Measurements from ENCODE around the gene DOCK3. TPM values are rescaled to one million over a fixed set of nuclear protein-coding genes. Genes with fewer than 3 reads are reported as not detected.

DOCK3 gene
- polyA plus RNA-seq, 1 donor, result 0.81 TPM

DNA sequence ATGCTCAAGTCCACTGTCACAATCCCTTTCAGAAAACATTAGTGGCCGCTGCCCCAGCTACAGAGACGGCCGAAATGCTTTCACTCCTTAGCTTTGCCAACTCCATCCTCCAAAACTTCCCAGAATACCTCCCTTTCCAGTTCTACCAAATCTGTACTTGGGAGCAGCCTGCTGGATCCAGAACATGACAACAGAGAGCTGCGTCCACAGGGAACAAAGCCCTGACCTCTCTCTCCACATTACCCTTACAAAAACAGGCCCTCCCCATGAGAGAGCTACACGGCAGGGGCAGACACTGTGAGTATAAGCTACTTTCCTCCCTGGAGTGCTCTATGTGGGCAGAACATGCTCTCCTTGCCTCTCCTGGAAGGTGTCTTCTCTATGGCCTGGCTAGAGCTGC is 722.7 kb downstream of the DOCK3 start:
- peaks cover 79% of the 10 kb centered on the region for H3K36me3 ChIP-seq (ENCODE audit: control insufficient read depth, insufficient read depth, low read length)
- DNase-seq, result no peak
- no peaks in the 10 kb centered on the region for H3K27me3 ChIP-seq (ENCODE audit: control insufficient read depth, insufficient read depth, low read length)
- WGBS (ENCODE audit: insufficient coverage, low lambda C conversion rate), result 90% methylated on average over 2 of the region's 5 CpGs
- no peak overlapping the region for H3K4me3 ChIP-seq (ENCODE audit: low read length)
- H3K9me3 ChIP-seq (ENCODE audit: control insufficient read depth, low read depth, low read length), result peaks cover 15% of the 10 kb centered on the region
- H3K27ac ChIP-seq (ENCODE audit: low read length), result no peak overlapping the region
- H3K4me1 ChIP-seq (ENCODE audit: control insufficient read depth, insufficient read depth, low read length), result peaks cover 5% of the 10 kb centered on the region

- H3K27me3 ChIP-seq (ENCODE audit: control insufficient read depth, insufficient read depth, low read length), result no peaks in the 10 kb centered on the region
- WGBS (ENCODE audit: insufficient coverage, low lambda C conversion rate), result no CpG with 5 or more reads among the region's 8 CpGs
- no peaks in the 10 kb centered on the region for H3K4me1 ChIP-seq (ENCODE audit: control insufficient read depth, insufficient read depth, low read length)
- no peak overlapping the region for H3K27ac ChIP-seq (ENCODE audit: low read length)
- H3K9me3 ChIP-seq (ENCODE audit: control insufficient read depth, low read depth, low read length), result peaks cover under 1% of the 10 kb centered on the region
- no peak for DNase-seq
- H3K4me3 ChIP-seq (ENCODE audit: low read length), result no peak overlapping the region
- H3K36me3 ChIP-seq (ENCODE audit: control insufficient read depth, insufficient read depth, low read length), result peaks cover 72% of the 10 kb centered on the region
Measured at GRCh38 chr3:51398595-51399310, 724.0 kb downstream of the DOCK3 start.

DNA sequence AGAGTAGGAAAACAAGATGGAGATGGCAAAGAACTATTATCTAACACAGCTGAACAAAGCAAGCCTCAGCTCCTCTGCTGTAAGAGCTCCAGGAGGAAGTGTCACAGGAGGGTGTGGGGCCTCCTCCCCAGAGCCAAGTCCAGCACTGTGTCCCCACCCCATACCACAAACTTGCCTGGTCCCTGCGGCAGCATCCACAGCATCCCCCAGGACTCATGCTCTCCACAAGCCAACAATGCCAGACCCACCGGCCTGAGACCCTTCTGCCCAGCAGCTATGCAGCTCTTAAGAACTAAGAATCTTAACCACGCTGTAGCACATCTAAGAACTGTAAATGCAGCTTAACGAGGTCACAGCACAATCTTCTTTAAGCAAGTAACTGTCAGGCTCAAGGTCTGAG is 725.4 kb downstream of the DOCK3 start:
- Histone ChIP-seq H3K4me1 (ENCODE audit: control insufficient read depth, insufficient read depth, low read length) (no peaks in the 10 kb centered on the region), H3K9me3 (ENCODE audit: control insufficient read depth, low read depth, low read length) (no peaks in the 10 kb centered on the region), H3K4me3 (ENCODE audit: low read length) (no peak overlapping the region), H3K27ac (ENCODE audit: low read length) (no peak overlapping the region), H3K36me3 (ENCODE audit: control insufficient read depth, insufficient read depth, low read length) (peaks cover 64% of the 10 kb centered on the region), H3K27me3 (ENCODE audit: control insufficient read depth, insufficient read depth, low read length) (no peaks in the 10 kb centered on the region)
- no peak for DNase-seq
- no CpG with 5 or more reads among the region's 4 CpGs for WGBS (ENCODE audit: insufficient coverage, low lambda C conversion rate)

DNA sequence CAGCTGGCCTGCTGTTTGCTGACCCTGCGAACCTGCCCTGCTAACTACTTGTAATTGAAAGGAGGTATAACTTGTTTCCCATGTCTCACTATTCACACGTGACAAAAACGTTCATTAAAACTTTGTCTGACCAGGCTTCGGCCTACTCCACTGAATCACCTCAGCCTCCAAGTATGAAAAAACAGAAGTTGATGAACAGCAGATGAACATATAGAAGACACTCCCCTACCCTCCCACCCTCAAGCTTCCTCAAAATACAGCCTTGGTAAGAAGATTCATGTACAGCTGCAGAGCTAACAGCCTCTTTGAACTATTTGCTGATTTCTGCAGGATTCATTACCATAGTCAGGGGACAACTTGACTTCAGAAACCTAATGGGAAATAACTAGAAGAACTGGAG is 727.0 kb downstream of the DOCK3 start:
- WGBS (ENCODE audit: insufficient coverage, low lambda C conversion rate), result no CpG with 5 or more reads among the region's 4 CpGs
- H3K36me3 ChIP-seq (ENCODE audit: control insufficient read depth, insufficient read depth, low read length), result peaks cover 51% of the 10 kb centered on the region
- no peak overlapping the region for H3K27ac ChIP-seq (ENCODE audit: low read length)

GRCh38 chr3:51403675-51404074 is 728.9 kb downstream of the DOCK3 start:
- Histone ChIP-seq H3K36me3 (ENCODE audit: control insufficient read depth, insufficient read depth, low read length) (peaks cover 41% of the 10 kb centered on the region), H3K27ac (ENCODE audit: low read length) (no peak overlapping the region), H3K9me3 (ENCODE audit: control insufficient read depth, low read depth, low read length) (no peaks in the 10 kb centered on the region), H3K4me1 (ENCODE audit: control insufficient read depth, insufficient read depth, low read length) (no peaks in the 10 kb centered on the region), H3K4me3 (ENCODE audit: low read length) (no peak overlapping the region), H3K27me3 (ENCODE audit: control insufficient read depth, insufficient read depth, low read length) (no peaks in the 10 kb centered on the region)
- no peak for DNase-seq

More for the DNA sequence above, 727.0 kb downstream of the DOCK3 start:
- Histone ChIP-seq H3K27me3 (ENCODE audit: control insufficient read depth, insufficient read depth, low read length) (no peaks in the 10 kb centered on the region), H3K4me3 (ENCODE audit: low read length) (no peak overlapping the region), H3K9me3 (ENCODE audit: control insufficient read depth, low read depth, low read length) (no peaks in the 10 kb centered on the region), H3K4me1 (ENCODE audit: control insufficient read depth, insufficient read depth, low read length) (no peaks in the 10 kb centered on the region)
- no peak for DNase-seq

GRCh38 chr3:51408021-51408420 is 733.3 kb downstream of the DOCK3 start:
- H3K36me3 ChIP-seq (ENCODE audit: control insufficient read depth, insufficient read depth, low read length), result peaks cover 35% of the 10 kb centered on the region
- no peak for DNase-seq

GRCh38 chr3:51408813-51409212 is 734.1 kb downstream of the DOCK3 start:
- no peaks in the 10 kb centered on the region for H3K4me1 ChIP-seq (ENCODE audit: control insufficient read depth, insufficient read depth, low read length)
- H3K36me3 ChIP-seq (ENCODE audit: control insufficient read depth, insufficient read depth, low read length), result peaks cover 40% of the 10 kb centered on the region
- DNase-seq, result no peak
- H3K9me3 ChIP-seq (ENCODE audit: control insufficient read depth, low read depth, low read length), result no peaks in the 10 kb centered on the region
- H3K4me3 ChIP-seq (ENCODE audit: low read length), result no peak overlapping the region
- no CpG with 5 or more reads among the region's 2 CpGs for WGBS (ENCODE audit: insufficient coverage, low lambda C conversion rate)
- no peak overlapping the region for H3K27ac ChIP-seq (ENCODE audit: low read length)
- H3K27me3 ChIP-seq (ENCODE audit: control insufficient read depth, insufficient read depth, low read length), result no peaks in the 10 kb centered on the region

More at GRCh38 chr3:51408021-51408420, 733.3 kb downstream of the DOCK3 start:
- Histone ChIP-seq H3K27ac (ENCODE audit: low read length) (no peak overlapping the region), H3K4me3 (ENCODE audit: low read length) (no peak overlapping the region), H3K9me3 (ENCODE audit: control insufficient read depth, low read depth, low read length) (no peaks in the 10 kb centered on the region), H3K4me1 (ENCODE audit: control insufficient read depth, insufficient read depth, low read length) (no peaks in the 10 kb centered on the region), H3K27me3 (ENCODE audit: control insufficient read depth, insufficient read depth, low read length) (no peaks in the 10 kb centered on the region)
- no CpG with 5 or more reads among the region's 2 CpGs for WGBS (ENCODE audit: insufficient coverage, low lambda C conversion rate)

DNA sequence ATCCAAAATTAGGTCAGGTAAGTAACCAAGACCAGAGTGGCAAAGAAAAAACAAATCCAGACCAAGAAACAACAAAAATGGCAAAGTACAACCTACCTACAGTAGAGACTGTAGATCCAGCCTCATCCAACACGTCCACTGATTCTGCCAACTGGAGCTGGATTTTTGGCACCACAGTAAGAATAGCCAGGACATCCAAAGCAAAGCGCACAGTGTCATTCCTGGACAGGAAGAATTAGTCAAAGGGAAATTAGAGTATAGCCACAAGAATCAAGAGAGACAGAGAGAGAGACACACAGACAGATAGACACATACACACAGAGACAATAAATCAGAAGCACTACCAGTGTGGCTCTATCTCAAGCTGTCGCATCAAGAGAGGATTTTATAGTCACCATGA is 747.5 kb downstream of the DOCK3 start:
- 100% methylated on average over 1 of the region's 3 CpGs for WGBS (ENCODE audit: insufficient coverage, low lambda C conversion rate)
- peaks cover 40% of the 10 kb centered on the region for H3K36me3 ChIP-seq (ENCODE audit: control insufficient read depth, insufficient read depth, low read length)

DNA sequence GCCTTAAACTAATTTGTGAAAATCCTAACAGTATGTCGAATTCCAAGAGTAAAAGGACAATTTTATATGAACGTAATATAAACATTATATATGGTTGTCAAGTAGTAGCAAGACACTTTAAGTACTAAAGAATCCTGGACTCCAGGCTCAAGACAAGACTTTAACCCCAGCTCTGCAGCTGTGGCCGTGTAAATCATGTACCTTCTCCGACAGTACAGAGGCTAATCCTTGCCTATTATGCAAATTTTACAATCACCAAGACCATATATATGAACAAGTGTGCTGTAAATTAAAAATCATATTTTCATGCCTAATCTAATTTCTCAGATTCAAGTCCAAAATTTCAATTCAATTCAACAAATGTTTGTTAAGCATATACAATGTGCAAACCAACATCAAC is 752.2 kb downstream of the DOCK3 start:
- Histone ChIP-seq H3K4me3 (ENCODE audit: low read length) (no peak overlapping the region), H3K27me3 (ENCODE audit: control insufficient read depth, insufficient read depth, low read length) (no peaks in the 10 kb centered on the region), H3K9me3 (ENCODE audit: control insufficient read depth, low read depth, low read length) (no peaks in the 10 kb centered on the region), H3K4me1 (ENCODE audit: control insufficient read depth, insufficient read depth, low read length) (no peaks in the 10 kb centered on the region), H3K27ac (ENCODE audit: low read length) (no peak overlapping the region), H3K36me3 (ENCODE audit: control insufficient read depth, insufficient read depth, low read length) (peaks cover 35% of the 10 kb centered on the region)
- DNase-seq, result peak; percentile 42 to 71
- WGBS (ENCODE audit: insufficient coverage, low lambda C conversion rate), result 20% methylated on average over 1 of the region's 4 CpGs

More for the DNA sequence above, 747.5 kb downstream of the DOCK3 start:
- Histone ChIP-seq H3K9me3 (ENCODE audit: control insufficient read depth, low read depth, low read length) (no peaks in the 10 kb centered on the region), H3K4me3 (ENCODE audit: low read length) (no peak overlapping the region), H3K27ac (ENCODE audit: low read length) (no peak overlapping the region), H3K27me3 (ENCODE audit: control insufficient read depth, insufficient read depth, low read length) (no peaks in the 10 kb centered on the region), H3K4me1 (ENCODE audit: control insufficient read depth, insufficient read depth, low read length) (no peaks in the 10 kb centered on the region)
- no peak for DNase-seq

GRCh38 chr3:51429138-51429537 is 754.4 kb downstream of the DOCK3 start:
- no peak for DNase-seq
- Histone ChIP-seq H3K27ac (ENCODE audit: low read length) (no peak overlapping the region), H3K4me1 (ENCODE audit: control insufficient read depth, insufficient read depth, low read length) (no peaks in the 10 kb centered on the region), H3K4me3 (ENCODE audit: low read length) (no peak overlapping the region), H3K27me3 (ENCODE audit: control insufficient read depth, insufficient read depth, low read length) (no peaks in the 10 kb centered on the region), H3K9me3 (ENCODE audit: control insufficient read depth, low read depth, low read length) (no peaks in the 10 kb centered on the region), H3K36me3 (ENCODE audit: control insufficient read depth, insufficient read depth, low read length) (peaks cover 34% of the 10 kb centered on the region)
- 90% methylated on average over 2 of the region's 3 CpGs for WGBS (ENCODE audit: insufficient coverage, low lambda C conversion rate)

All from large intestine (tissue), 3 donors.